GM12878 (cell line): ENCODE data around the gene MEGF11. TPM values are rescaled to one million over a fixed set of nuclear protein-coding genes. Genes with fewer than 3 reads are reported as not detected.

Experiments
- CEBPB ChIP-seq, 2 experiments: fragments of 150-350 bp in 1 of 2; IDR thresholded peaks; 2 replicates each; pipeline ENCODE4 v1.6.1; 2012 to 2014; ENCODE audit warnings: low read depth in 2 of 2, low read length in 2 of 2, borderline replicate concordance in 1 of 2, inconsistent platforms in 1 of 2
- JUND ChIP-seq: IDR thresholded peaks from 2 replicates; pipeline ENCODE4 v1.6.1; 2012; ENCODE audit warnings: low read depth, mild to moderate bottlenecking, low read length, improper control_type of control experiment, moderate library complexity
- PML ChIP-seq: IDR thresholded peaks from 2 replicates; pipeline ENCODE4 v1.6.1; 2012; ENCODE audit warnings: low read length, inconsistent platforms
- POLR2AphosphoS2 ChIP-seq: IDR thresholded peaks from 2 replicates; pipeline ENCODE4 v1.6.1; 2011; ENCODE audit warnings: low read depth, mild to moderate bottlenecking, low read length, improper control_type of control experiment, moderate library complexity
- STAT1 ChIP-seq: fragments of 450-650 bp; conservative IDR thresholded peaks from 2 replicates; pipeline ENCODE4 v1.6.1; 2014; ENCODE audit warnings: antibody characterized with exemption, mild to moderate bottlenecking
- polyA plus RNA-seq, 11 experiments: library from polyadenylated mRNA; depleted of rRNA in 4 of 11; unstranded in 6 of 11; stranded (reverse) in 5 of 11; fragments of >200 nt; fragmentation: Nextera tagmentation in 4 of 11; fragmentation: Illumina TruSeq in 1 of 11; extraction: Ambion mirVana in 4 of 11; extraction: Trizol in 1 of 11; gene quantifications; 1 replicate in 1 of 11; 2 replicates in 10 of 11; pipeline versions ENCODE4 v1.2.1 to v1.2.3, GENCODE V29; 2011 to 2016; ENCODE audit warnings: inconsistent platforms in 2 of 11, missing spikeins in 2 of 11, low read depth in 1 of 11
- total RNA-seq, 4 experiments: library from RNA; depleted of rRNA in 3 of 4; stranded (reverse); fragments of >200 nt in 3 of 4; fragmentation: Illumina TruSeq in 1 of 4; extraction: Trizol in 1 of 4; gene quantifications; 2 replicates each; pipeline versions ENCODE4 v1.2.1 to v1.2.3, GENCODE V29; 2013 to 2021
- TF ChIP-seq, protein P1 (sequence below): fragments of 450-650 bp; IDR thresholded peaks from 2 replicates; pipeline ENCODE4 v1.6.1; 2016; ENCODE audit warnings: mild to moderate bottlenecking
- TF ChIP-seq, protein P2 (sequence below): IDR thresholded peaks from 2 replicates; pipeline ENCODE4 v1.6.1; 2012; ENCODE audit warnings: mild to moderate bottlenecking, low read depth, low read length

The MEGF11 gene
- total and polyA plus RNA-seq, 10 of the 15 experiments (the other 5 are each of a cell fraction or from before 2014, with no cell fraction given) = 0.03 to 1.7 (median 0.49) TPM

DNA sequence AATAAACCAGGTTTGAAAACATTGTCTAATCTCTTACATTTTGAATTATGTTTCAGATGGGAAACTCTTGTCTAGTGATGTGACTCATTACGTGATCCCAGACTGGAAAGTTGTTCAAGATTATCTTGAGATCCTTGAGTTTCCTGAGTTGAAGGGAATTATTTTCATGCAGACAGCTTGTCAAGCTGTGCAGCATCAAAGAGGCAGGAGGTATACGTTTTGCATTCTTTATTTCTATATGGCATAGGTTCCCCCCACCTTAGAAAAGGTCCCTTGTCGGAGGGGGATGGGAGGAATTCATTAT is 41.3 kb upstream of the MEGF11 start (continued):
- TF ChIP-seq STAT1 = no peak
- no peak for TF ChIP-seq CEBPB (IDR thresholded peaks at IDR 0.05; ENCODE audit: borderline replicate concordance in 1 of 2, low read depth in 2 of 2, low read length in 2 of 2)
- TF ChIP-seq POLR2AphosphoS2 = no peak
- TF ChIP-seq JUND = no peak
- TF ChIP-seq, protein P1, sequence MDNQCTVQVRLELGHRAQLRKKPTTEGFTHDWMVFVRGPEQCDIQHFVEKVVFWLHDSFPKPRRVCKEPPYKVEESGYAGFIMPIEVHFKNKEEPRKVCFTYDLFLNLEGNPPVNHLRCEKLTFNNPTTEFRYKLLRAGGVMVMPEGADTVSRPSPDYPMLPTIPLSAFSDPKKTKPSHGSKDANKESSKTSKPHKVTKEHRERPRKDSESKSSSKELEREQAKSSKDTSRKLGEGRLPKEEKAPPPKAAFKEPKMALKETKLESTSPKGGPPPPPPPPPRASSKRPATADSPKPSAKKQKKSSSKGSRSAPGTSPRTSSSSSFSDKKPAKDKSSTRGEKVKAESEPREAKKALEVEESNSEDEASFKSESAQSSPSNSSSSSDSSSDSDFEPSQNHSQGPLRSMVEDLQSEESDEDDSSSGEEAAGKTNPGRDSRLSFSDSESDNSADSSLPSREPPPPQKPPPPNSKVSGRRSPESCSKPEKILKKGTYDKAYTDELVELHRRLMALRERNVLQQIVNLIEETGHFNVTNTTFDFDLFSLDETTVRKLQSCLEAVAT = no peak
- TF ChIP-seq, protein P2, sequence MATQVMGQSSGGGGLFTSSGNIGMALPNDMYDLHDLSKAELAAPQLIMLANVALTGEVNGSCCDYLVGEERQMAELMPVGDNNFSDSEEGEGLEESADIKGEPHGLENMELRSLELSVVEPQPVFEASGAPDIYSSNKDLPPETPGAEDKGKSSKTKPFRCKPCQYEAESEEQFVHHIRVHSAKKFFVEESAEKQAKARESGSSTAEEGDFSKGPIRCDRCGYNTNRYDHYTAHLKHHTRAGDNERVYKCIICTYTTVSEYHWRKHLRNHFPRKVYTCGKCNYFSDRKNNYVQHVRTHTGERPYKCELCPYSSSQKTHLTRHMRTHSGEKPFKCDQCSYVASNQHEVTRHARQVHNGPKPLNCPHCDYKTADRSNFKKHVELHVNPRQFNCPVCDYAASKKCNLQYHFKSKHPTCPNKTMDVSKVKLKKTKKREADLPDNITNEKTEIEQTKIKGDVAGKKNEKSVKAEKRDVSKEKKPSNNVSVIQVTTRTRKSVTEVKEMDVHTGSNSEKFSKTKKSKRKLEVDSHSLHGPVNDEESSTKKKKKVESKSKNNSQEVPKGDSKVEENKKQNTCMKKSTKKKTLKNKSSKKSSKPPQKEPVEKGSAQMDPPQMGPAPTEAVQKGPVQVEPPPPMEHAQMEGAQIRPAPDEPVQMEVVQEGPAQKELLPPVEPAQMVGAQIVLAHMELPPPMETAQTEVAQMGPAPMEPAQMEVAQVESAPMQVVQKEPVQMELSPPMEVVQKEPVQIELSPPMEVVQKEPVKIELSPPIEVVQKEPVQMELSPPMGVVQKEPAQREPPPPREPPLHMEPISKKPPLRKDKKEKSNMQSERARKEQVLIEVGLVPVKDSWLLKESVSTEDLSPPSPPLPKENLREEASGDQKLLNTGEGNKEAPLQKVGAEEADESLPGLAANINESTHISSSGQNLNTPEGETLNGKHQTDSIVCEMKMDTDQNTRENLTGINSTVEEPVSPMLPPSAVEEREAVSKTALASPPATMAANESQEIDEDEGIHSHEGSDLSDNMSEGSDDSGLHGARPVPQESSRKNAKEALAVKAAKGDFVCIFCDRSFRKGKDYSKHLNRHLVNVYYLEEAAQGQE = no peak
- no peak for TF ChIP-seq PML
- TF ChIP-seq, all 136 proteins: peak for 0
